MCF 10A (cell line): ENCODE results near the gene HP. TPM values are rescaled to one million over a fixed set of nuclear protein-coding genes. Genes with fewer than 3 reads are reported as not detected.

Source experiments
- BruUV-seq: library from RNA; stranded (reverse); fragments of 400-500 nt; replicated peaks from 2 replicates; lab custom pipeline; 2021; lab: Mats Ljungman, UMichigan
- CTCF ChIA-PET: fragments of 300-600 bp; sonication (Branson Sonifier 250); formaldehyde crosslinking; extraction: SDS; loops from one replicate; lab custom pipeline; 2021; ENCODE audit warnings: antibody characterized with exemption, inconsistent platforms; lab: Yijun Ruan, JAX
- POLR2A ChIA-PET: fragments of 300-600, 350-650 bp; sonication (Branson Sonifier 250); formaldehyde crosslinking; extraction: SDS; loops from one replicate; lab custom pipeline; 2020; ENCODE audit warnings: antibody characterized with exemption, inconsistent platforms; lab: Yijun Ruan, JAX
- DNase-seq: peaks from one replicate; pipeline ENCODE4 v3.0.0-alpha.2; 2018; ENCODE audit not compliant: unreplicated experiment
- H3K27ac Mint-ChIP-seq: one replicate; pipeline ENCODE4 v1.8.0; 2022; ENCODE audit warnings: mild to moderate bottlenecking, low read depth, mixed read lengths; ENCODE audit not compliant: unreplicated experiment
- H3K27me3 Mint-ChIP-seq: one replicate; pipeline ENCODE4 v1.8.0; 2022; ENCODE audit warnings: mixed read lengths; ENCODE audit not compliant: insufficient read depth, unreplicated experiment
- H3K36me3 Mint-ChIP-seq: one replicate; pipeline ENCODE4 v1.8.0; 2022; ENCODE audit warnings: mild to moderate bottlenecking, moderate library complexity, mixed read lengths; ENCODE audit not compliant: insufficient read depth, unreplicated experiment
- H3K4me1 Mint-ChIP-seq: one replicate; pipeline ENCODE4 v1.8.0; 2022; ENCODE audit warnings: mixed read lengths; ENCODE audit not compliant: insufficient read depth, unreplicated experiment
- H3K4me3 Mint-ChIP-seq: one replicate; pipeline ENCODE4 v1.8.0; 2022; ENCODE audit warnings: mild to moderate bottlenecking, moderate library complexity, mixed read lengths; ENCODE audit not compliant: unreplicated experiment
- H3K9me3 Mint-ChIP-seq: one replicate; pipeline ENCODE4 v1.8.0; 2022; ENCODE audit warnings: mixed read lengths; ENCODE audit not compliant: unreplicated experiment
- CTCF ChIP-seq: fragments of 200-600 bp; IDR thresholded peaks from one replicate; pipeline ENCODE4 v1.8.0; 2022; ENCODE audit warnings: antibody characterized with exemption, mild to moderate bottlenecking; ENCODE audit not compliant: unreplicated experiment
- intact Hi-C: fragments of 100-400 bp; cut with micrococcal nuclease; formaldehyde crosslinking; loops from 2 replicates; pipeline ENCODE4 v1.14.1; 2022
- total RNA-seq: library from RNA; stranded (reverse); gene quantifications from 2 replicates; pipeline ENCODE4 v1.2.3, GENCODE V29; 2022

Gene HP
- total RNA-seq, 1 experiment from 2014 or later = not detected

GRCh38 chr16:72015124-72015523 lies 39.2 kb upstream of the HP start:
- ChIA-PET POLR2A (no interaction called here), CTCF (interaction anchor here (1.6 kb wide), 1 partner anchor 83 kb away, joined by 3 read pairs; no protein-coding TSS in a partner anchor)
- DNase-seq = no peak
- Mint-ChIP-seq H3K27me3 (no peaks in the 10 kb centered on the region), H3K27ac (no peak overlapping the region), H3K4me3 (no peak overlapping the region), H3K4me1 (peaks cover 20% of the 10 kb centered on the region), H3K9me3 (no peaks in the 10 kb centered on the region), H3K36me3 (peaks cover 30% of the 10 kb centered on the region)
- intact Hi-C loops = no loop called here
- TF ChIP-seq CTCF = no peak
- BruUV-seq = no TSS peak

GRCh38 chr16:72018470-72018869 lies 35.8 kb upstream of the HP start:
- H3K4me1 Mint-ChIP-seq = peaks cover 13% of the 10 kb centered on the region

GRCh38 chr16:72021043-72021442 lies 33.3 kb upstream of the HP start:
- Mint-ChIP-seq H3K27ac (no peak overlapping the region), H3K4me3 (no peak overlapping the region), H3K27me3 (no peaks in the 10 kb centered on the region), H3K4me1 (peaks cover 6% of the 10 kb centered on the region), H3K9me3 (no peaks in the 10 kb centered on the region), H3K36me3 (peaks cover 66% of the 10 kb centered on the region)
- POLR2A ChIA-PET = no interaction called here
- BruUV-seq = no TSS peak
- intact Hi-C loops = no loop called here
- no peak for DNase-seq
- CTCF ChIA-PET = no interaction called here
- no peak for TF ChIP-seq CTCF

More at GRCh38 chr16:72018470-72018869, 35.8 kb upstream of the HP start:
- ChIA-PET POLR2A (no interaction called here), CTCF (interaction anchor here (0.6 kb wide), 1 partner anchor 90 kb away, joined by 3 read pairs; no protein-coding TSS in a partner anchor)
- BruUV-seq = no TSS peak
- Mint-ChIP-seq H3K4me3 (no peak overlapping the region), H3K27me3 (no peaks in the 10 kb centered on the region), H3K27ac (no peak overlapping the region), H3K9me3 (no peaks in the 10 kb centered on the region), H3K36me3 (peaks cover 54% of the 10 kb centered on the region)
- DNase-seq = no peak
- TF ChIP-seq CTCF = no peak
- intact Hi-C loops = no loop called here

DNA sequence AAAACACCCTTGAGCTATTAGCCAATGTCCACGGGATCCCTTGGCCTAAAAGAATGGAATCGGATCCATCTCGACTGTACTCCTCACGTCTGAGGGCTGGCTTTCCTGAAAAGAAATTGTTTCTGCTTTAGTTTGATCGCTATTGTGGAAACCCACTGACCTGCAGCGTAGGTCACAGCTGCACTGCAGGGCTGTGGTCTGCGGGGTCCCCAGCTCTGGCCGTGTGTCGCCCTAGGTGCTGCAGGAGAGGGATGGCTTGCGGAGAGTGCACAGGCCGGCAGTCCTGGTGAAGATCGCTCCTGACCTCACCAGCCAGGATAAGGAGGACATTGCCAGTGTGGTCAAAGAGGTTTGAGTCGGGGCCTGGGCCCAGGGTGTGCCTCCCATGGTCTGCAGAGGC lies 32.2 kb upstream of the HP start:
- POLR2A ChIA-PET = no interaction called here
- intact Hi-C loops = no loop called here
- no peak for TF ChIP-seq CTCF
- DNase-seq = no peak
- Mint-ChIP-seq H3K27ac (no peak overlapping the region), H3K27me3 (no peaks in the 10 kb centered on the region), H3K9me3 (no peaks in the 10 kb centered on the region), H3K36me3 (peaks cover 59% of the 10 kb centered on the region), H3K4me1 (no peaks in the 10 kb centered on the region), H3K4me3 (no peak overlapping the region)
- CTCF ChIA-PET = interaction anchor here (0.6 kb wide), 1 partner anchor 17 kb away, joined by 3 read pairs; no protein-coding TSS in a partner anchor
- BruUV-seq = no TSS peak
